CD4-positive, alpha-beta memory T cell (primary cell): Measurements from ENCODE around the gene MDGA2. TPM values are rescaled to one million over a fixed set of nuclear protein-coding genes. Genes with fewer than 3 reads are reported as not detected.

Experiments used
- CTCF ChIA-PET: fragments of 350-600 bp; sonication (Branson Sonifier 250); formaldehyde crosslinking; loops from one replicate; lab custom pipeline; 2021; ENCODE audit warnings: inconsistent platforms; ENCODE audit not compliant: partially characterized antibody; lab: Charles Lee
- POLR2A ChIA-PET: fragments of 350-600 bp; sonication (Branson Sonifier 250); formaldehyde crosslinking; loops from one replicate; lab custom pipeline; 2021; ENCODE audit not compliant: partially characterized antibody; lab: Charles Lee
- DNase-seq, 5 donors: peaks; one replicate each; pipeline versions ENCODE4 v3.0.0 to v3.0.0-alpha.2; 2020 to 2022; ENCODE audit warnings: mixed read lengths in 1 of 5
- H3K27ac ChIP-seq: one replicate; pipeline ENCODE4 v1.7.0; 2013; ENCODE audit warnings: low read depth, low read length
- H3K27me3 ChIP-seq: 2 replicates; pipeline ENCODE4 v1.7.0; 2013; ENCODE audit warnings: mild to moderate bottlenecking, low read length, moderate library complexity; ENCODE audit not compliant: insufficient read depth
- H3K36me3 ChIP-seq: 2 replicates; pipeline ENCODE4 v1.7.0; 2013; ENCODE audit warnings: mild to moderate bottlenecking, low read length, moderate library complexity; ENCODE audit not compliant: insufficient read depth
- H3K4me1 ChIP-seq: 2 replicates; pipeline ENCODE4 v1.7.0; 2013; ENCODE audit warnings: mild to moderate bottlenecking, low read length, moderate library complexity; ENCODE audit not compliant: insufficient read depth
- H3K4me3 ChIP-seq, 2 donors: one replicate each; pipeline ENCODE4 v1.7.0; 2013; ENCODE audit warnings: low read length in 2 of 2, mild to moderate bottlenecking in 1 of 2
- H3K9me3 ChIP-seq, 2 donors: one replicate each; pipeline ENCODE4 v1.7.0; 2013; ENCODE audit warnings: low read length in 2 of 2, control low read depth in 1 of 2; ENCODE audit not compliant: control insufficient read depth in 1 of 2
- H3K27ac Mint-ChIP-seq, 7 donors: one replicate each; pipeline ENCODE4 v1.8.0; 2020 to 2021; ENCODE audit warnings: mixed read lengths in 7 of 7, mild to moderate bottlenecking in 6 of 7, inconsistent platforms in 3 of 7, moderate library complexity in 3 of 7
- H3K27me3 Mint-ChIP-seq, 2 donors: one replicate each; pipeline ENCODE4 v1.8.0; 2020 to 2021; ENCODE audit warnings: mixed read lengths in 2 of 2
- H3K36me3 Mint-ChIP-seq, 2 donors: one replicate each; pipeline ENCODE4 v1.8.0; 2020 to 2021; ENCODE audit warnings: mixed read lengths in 2 of 2, inconsistent platforms in 1 of 2, mild to moderate bottlenecking in 1 of 2
- H3K4me1 Mint-ChIP-seq, 4 donors: one replicate each; pipeline ENCODE4 v1.8.0; 2020 to 2021; ENCODE audit warnings: mixed read lengths in 4 of 4, mild to moderate bottlenecking in 1 of 4
- H3K4me3 Mint-ChIP-seq, 8 donors: one replicate each; pipeline ENCODE4 v1.8.0; 2020 to 2021; ENCODE audit warnings: mixed read lengths in 8 of 8, mild to moderate bottlenecking in 7 of 8, moderate library complexity in 6 of 8, inconsistent platforms in 3 of 8
- H3K9me3 Mint-ChIP-seq, 8 donors: one replicate each; pipeline ENCODE4 v1.8.0; 2020 to 2021; ENCODE audit warnings: mixed read lengths in 8 of 8, mild to moderate bottlenecking in 5 of 8, inconsistent platforms in 3 of 8, moderate library complexity in 1 of 8
- intact Hi-C: fragments of 100-400 bp; cut with micrococcal nuclease; formaldehyde crosslinking; loops from one replicate; pipeline ENCODE4 v1.15.1; 2023
- polyA plus RNA-seq, 2 donors: library from polyadenylated mRNA; unstranded; fragments of 300-500 nt; fragmentation: Illumina TruSeq; gene quantifications; one replicate each; pipeline ENCODE4 v1.2.3, GENCODE V29; 2021
- total RNA-seq, 2 experiments: library from RNA; stranded (reverse); gene quantifications; one replicate each; pipeline ENCODE4 v1.2.3, GENCODE V29; 2021

The MDGA2 gene
- total and polyA plus RNA-seq, 4 experiments from 2014 or later = not detected

GRCh38 chr14:46820291-46820690, 855.1 kb downstream of the MDGA2 start:
- intact Hi-C loops = no loop called here
- H3K27me3 ChIP-seq = no peaks in the 10 kb centered on the region
- no peak overlapping the region for H3K4me3 ChIP-seq
- no peaks in the 10 kb centered on the region for H3K4me1 ChIP-seq
- no peaks in the 10 kb centered on the region for H3K36me3 Mint-ChIP-seq
- H3K27me3 Mint-ChIP-seq = no peaks in the 10 kb centered on the region
- CTCF ChIA-PET = no interaction called here
- H3K36me3 ChIP-seq = no peaks in the 10 kb centered on the region
- H3K9me3 ChIP-seq = no peaks in the 10 kb centered on the region
- no peak overlapping the region for H3K27ac Mint-ChIP-seq
- peaks cover 2 to 21% (median 6%) of the 10 kb centered on the region in 8 donors for H3K9me3 Mint-ChIP-seq
- no peak overlapping the region for H3K4me3 Mint-ChIP-seq
- DNase-seq = no peak
- no peak overlapping the region for H3K27ac ChIP-seq
- H3K4me1 Mint-ChIP-seq = no peaks in the 10 kb centered on the region
- POLR2A ChIA-PET = no interaction called here

DNA sequence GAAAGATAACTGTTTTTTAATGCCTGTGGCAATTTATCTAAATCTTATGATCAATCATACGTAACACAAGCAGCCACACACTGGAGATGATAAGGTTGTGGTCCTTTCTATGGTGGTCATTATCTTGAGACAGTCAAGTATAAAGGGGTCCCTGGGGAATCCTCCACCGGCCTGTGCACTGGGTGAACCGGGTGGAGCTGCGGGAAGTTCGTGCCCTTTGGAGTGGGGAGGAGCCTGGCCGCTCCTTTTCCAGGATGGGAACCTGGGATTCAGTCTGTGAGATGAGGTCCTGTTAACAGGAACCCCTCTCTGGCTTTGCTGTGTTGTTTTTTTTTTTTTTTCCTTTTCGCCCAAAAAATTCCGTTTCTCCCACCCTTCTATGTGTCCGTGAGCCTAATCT, 856.3 kb downstream of the MDGA2 start:
- Mint-ChIP-seq H3K36me3 (no peaks in the 10 kb centered on the region), H3K9me3 (peaks cover 3 to 21% (median 8%) of the 10 kb centered on the region in 8 donors), H3K4me3 (no peak overlapping the region), H3K27ac (no peak overlapping the region), H3K27me3 (no peaks in the 10 kb centered on the region), H3K4me1 (no peaks in the 10 kb centered on the region)
- DNase-seq = no peak
- Histone ChIP-seq H3K36me3 (no peaks in the 10 kb centered on the region), H3K27me3 (no peaks in the 10 kb centered on the region), H3K9me3 (no peaks in the 10 kb centered on the region), H3K4me3 (no peak overlapping the region), H3K4me1 (no peaks in the 10 kb centered on the region), H3K27ac (no peak overlapping the region)
- intact Hi-C loops = no loop called here
- ChIA-PET POLR2A (no interaction called here), CTCF (interaction anchor here (0.6 kb wide), 1 partner anchor 122 kb away, joined by 3 read pairs; no protein-coding TSS in a partner anchor)

GRCh38 chr14:46818147-46818546, 857.3 kb downstream of the MDGA2 start:
- Mint-ChIP-seq H3K9me3 (peaks cover 1 to 16% (median 8%) of the 10 kb centered on the region in 8 donors), H3K36me3 (no peaks in the 10 kb centered on the region), H3K27me3 (no peaks in the 10 kb centered on the region), H3K27ac (no peak overlapping the region), H3K4me1 (no peaks in the 10 kb centered on the region), H3K4me3 (no peak overlapping the region)
- H3K4me1 ChIP-seq = no peaks in the 10 kb centered on the region
- CTCF ChIA-PET = no interaction called here
- H3K9me3 ChIP-seq = no peaks in the 10 kb centered on the region
- no peak overlapping the region for H3K4me3 ChIP-seq
- DNase-seq = no peak
- POLR2A ChIA-PET = no interaction called here
- H3K27ac ChIP-seq = no peak overlapping the region
- H3K27me3 ChIP-seq = no peaks in the 10 kb centered on the region
- no peaks in the 10 kb centered on the region for H3K36me3 ChIP-seq
- intact Hi-C loops = no loop called here

DNA sequence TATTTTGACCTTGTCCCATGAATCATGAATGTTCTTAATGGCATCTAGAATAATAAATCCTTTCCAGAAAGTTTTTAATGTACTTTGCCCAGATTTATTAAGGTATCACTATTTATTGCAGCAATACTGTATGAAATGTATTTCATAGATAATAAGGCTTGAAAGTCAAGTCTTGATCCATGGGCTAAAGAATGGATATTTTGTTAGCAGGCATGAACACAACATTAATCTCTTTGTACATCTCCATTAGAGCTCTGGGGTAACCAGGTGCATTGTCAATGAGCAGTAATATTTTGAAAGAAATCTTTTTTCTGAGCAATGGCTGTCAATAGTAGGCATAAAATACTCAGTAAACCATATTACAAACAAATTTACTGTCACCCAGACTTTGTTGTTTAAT, 882.3 kb downstream of the MDGA2 start:
- Mint-ChIP-seq H3K4me1 (no peaks in the 10 kb centered on the region), H3K9me3 (peaks cover 0 to 33% (median 23%) of the 10 kb centered on the region in 8 donors), H3K27me3 (no peaks in the 10 kb centered on the region), H3K27ac (no peak overlapping the region), H3K4me3 (no peak overlapping the region), H3K36me3 (no peaks in the 10 kb centered on the region)
- H3K4me1 ChIP-seq = no peaks in the 10 kb centered on the region
- H3K27me3 ChIP-seq = no peaks in the 10 kb centered on the region
- H3K36me3 ChIP-seq = no peaks in the 10 kb centered on the region
- CTCF ChIA-PET = no interaction called here
- POLR2A ChIA-PET = no interaction called here
- DNase-seq = no peak
- no peak overlapping the region for H3K4me3 ChIP-seq
- H3K27ac ChIP-seq = no peak overlapping the region
- H3K9me3 ChIP-seq = peaks cover 0 to 3% of the 10 kb centered on the region in 2 donors
- intact Hi-C loops = no loop called here
